D721Med (cell line): Measurements from ENCODE around the gene SCRT2.
"Not testable (repeated sequence)": the region's sequence is repeated elsewhere in the genome, so short reads cannot be mapped to it uniquely, and the experiment has no call there.

ENCODE experiments used
- DNase-seq: peaks from one replicate; pipeline ENCODE4 v3.0.0; 2011; ENCODE audit warnings: low spot score; ENCODE audit not compliant: insufficient read length
- FAIRE-seq: peaks from 2 replicates; lab custom pipeline; 2011; peaks lifted over from hg19 to GRCh38; lab: Jason Lieb, UNC
- TF ChIP-seq, protein P1 (sequence below): IDR thresholded peaks from 2 replicates; pipeline ENCODE4 v1.5.1; 2012; ENCODE audit warnings: mild to moderate bottlenecking, control low read depth; ENCODE audit not compliant: insufficient read depth; ENCODE audit errors: missing control alignments

The SCRT2 gene

DNA sequence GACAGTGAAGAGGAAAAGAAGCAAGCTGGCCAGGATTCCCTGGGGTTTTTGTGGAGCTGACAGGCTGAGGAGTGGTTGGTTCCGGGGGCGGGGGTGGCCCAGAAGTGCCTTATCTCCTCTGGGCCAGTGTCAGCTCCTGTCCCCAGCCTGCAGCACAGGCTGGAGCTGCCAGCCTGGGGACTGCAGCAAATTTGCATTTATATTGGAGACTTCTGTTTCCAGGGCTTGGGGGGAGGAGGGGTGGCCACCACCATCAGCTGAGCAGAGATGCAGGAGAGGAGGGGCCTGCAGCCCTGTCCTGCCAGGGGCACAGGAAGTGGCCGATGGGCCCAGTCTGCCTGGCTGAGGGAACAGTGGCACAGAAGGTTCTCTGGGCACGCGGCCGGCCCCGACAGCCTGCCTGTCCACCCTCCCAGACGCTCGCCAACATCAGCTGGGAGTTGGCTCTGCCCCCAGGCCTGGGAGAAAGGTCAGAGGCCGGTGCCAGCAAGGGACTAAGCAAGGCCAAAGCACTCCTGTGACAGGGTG, 24.3 kb upstream of the SCRT2 start:
- FAIRE-seq, result no peak
- DNase-seq, result no peak
- TF ChIP-seq, protein P1, sequence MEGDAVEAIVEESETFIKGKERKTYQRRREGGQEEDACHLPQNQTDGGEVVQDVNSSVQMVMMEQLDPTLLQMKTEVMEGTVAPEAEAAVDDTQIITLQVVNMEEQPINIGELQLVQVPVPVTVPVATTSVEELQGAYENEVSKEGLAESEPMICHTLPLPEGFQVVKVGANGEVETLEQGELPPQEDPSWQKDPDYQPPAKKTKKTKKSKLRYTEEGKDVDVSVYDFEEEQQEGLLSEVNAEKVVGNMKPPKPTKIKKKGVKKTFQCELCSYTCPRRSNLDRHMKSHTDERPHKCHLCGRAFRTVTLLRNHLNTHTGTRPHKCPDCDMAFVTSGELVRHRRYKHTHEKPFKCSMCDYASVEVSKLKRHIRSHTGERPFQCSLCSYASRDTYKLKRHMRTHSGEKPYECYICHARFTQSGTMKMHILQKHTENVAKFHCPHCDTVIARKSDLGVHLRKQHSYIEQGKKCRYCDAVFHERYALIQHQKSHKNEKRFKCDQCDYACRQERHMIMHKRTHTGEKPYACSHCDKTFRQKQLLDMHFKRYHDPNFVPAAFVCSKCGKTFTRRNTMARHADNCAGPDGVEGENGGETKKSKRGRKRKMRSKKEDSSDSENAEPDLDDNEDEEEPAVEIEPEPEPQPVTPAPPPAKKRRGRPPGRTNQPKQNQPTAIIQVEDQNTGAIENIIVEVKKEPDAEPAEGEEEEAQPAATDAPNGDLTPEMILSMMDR, result no peak

DNA sequence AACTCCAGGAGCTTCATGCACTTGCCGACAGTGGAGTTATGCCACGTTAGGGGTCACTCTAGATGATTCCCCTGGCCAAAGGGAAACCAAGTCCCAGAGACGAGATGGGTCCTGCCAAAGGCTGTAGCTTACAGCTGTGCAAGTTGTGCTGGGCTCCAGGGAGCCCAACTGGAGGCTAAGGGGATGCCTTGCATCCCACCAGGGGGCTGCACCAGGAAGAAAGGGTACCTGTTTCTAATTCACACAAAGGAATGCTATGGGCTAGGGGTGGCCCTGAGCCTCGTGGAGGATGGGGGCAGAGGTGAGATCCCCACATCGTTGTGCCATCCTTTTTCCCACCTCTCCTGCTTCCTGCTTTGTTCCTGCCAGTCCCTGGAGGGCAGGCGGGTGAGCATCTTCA, 23.7 kb upstream of the SCRT2 start:
- FAIRE-seq (no peak), DNase-seq (no peak)
- TF ChIP-seq, protein P1, result no peak

DNA sequence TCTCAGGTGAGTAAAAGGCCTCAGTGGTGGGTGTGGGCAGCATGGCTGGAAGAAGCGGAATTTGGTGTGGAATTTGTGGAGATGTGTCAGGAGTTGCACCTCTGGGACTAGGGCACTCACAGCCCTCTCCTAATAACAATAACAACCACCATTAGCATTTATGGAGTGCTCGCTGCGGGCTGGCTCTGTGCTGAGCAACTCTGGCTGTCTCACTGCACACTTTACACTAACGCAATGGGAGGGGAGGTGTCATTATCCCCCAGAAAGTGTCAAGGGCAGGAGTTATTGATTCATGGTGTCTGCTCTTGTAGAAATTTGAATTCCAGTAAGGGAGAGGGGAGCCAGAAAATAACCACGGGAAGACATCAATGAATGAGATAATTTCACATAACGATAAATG, 22.7 kb upstream of the SCRT2 start:
- DNase-seq (no peak), FAIRE-seq (no peak)
- TF ChIP-seq, protein P1, result no peak

DNA sequence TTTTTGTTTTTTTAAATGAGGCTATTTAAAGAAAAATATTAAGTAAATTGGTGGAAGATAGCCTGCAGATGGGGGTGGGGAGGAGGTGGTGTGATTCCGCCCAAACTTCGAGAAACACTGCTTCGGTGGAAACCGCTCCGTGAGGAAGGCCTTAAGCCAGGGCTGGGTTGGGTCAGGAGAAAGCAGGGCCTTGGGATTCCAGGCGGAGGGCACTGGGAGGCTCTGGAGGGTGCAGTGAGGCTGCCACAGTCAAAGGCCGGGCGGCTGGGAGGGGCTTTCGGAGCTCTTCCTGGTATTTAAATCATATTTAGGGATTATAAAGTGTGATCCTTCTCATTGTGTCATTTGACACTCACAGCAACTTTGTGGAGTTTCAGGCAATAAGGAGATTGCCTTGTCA, 22.2 kb upstream of the SCRT2 start:
- DNase-seq (no peak), FAIRE-seq (no peak)
- TF ChIP-seq, protein P1, result no peak

DNA sequence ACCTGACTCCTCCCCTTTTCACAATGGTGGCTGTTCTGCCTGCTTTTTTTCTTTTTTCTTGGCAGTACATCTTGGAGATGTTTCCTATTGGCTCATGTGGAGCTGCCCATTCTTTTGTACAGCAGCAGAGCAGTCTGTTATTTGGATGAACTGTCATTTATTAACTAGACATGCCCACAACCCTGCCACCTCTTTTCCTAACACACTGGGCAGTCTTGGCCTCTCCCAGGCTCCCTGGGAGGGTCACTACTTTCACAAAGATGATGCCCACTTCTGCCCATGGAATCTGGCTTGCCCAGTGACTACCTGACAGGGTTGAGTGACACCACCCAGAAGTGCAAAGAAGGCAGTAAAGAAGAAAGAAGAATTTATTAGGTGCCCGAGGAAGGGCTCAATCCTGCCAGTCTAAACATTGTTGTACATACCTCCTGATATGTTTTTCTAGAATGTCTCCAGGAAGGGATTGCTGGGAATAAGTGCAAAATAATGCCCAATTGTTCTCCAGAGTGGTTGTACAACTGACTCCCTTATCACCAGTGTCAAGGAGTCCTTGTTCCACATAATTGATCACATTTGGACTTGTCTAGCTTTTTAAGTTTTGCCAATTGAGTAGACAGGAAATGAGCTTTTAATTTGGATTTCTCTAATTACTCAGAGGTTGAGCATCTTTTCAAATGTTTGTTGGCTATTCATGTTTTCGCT, 19.7 kb upstream of the SCRT2 start:
- DNase-seq (no peak), FAIRE-seq (no peak)
- TF ChIP-seq, protein P1, result no peak

DNA sequence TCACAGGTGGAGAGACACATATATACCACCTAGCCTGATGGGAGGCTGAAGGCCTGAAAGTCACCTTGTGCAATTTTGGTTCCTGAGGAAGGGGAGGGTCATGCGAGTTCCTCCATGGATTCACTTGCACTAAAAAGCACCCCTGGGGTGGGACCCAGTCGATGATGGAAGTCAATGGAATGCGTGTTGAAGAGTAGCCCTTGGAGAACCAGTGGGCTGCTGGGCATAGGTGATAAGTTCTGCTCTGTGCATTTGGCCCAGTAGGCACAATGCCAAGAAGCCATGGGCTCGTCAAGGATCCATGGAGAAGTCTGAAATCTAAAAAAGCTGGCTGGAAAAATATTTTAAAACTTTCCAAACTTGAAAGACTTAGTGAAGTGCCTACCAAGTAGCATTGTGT, 18.9 kb upstream of the SCRT2 start:
- TF ChIP-seq, protein P1, result no peak

DNA sequence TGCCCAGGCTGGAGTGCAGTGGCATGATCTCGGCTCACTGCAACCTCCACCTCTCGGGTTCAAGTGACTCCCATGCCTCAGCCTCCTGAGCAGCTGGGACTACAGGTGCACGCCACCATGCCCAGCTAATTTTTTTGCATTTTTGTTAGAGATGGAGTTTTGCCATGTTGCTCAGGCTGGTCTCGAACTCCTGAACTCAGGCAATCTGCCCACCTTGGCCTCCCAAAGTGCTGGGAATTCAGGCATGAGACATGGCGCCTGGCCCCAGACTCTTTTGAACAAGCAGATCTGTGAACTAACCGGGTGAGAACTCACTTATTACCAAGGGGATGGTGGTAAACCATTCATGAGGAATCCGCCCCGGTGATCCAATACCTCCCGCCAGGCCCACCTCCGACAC, 18.2 kb upstream of the SCRT2 start:
- DNase-seq, FAIRE-seq: not testable (repeated sequence)

More for the DNA sequence above, 18.9 kb upstream of the SCRT2 start:
- DNase-seq (no peak), FAIRE-seq (no peak)
